Measurements from ENCODE around the gene CCR2.
"Not testable (repeated sequence)": the region's sequence is repeated elsewhere in the genome, so short reads cannot be mapped to it uniquely, and the experiment has no call there.

Gene CCR2

GRCh38 chr3:46318207-46318927 is 35.5 kb upstream of the CCR2 start:
- Mint-ChIP-seq H3K4me1 (no peaks in the 10 kb centered on the region), H3K4me3 (no peak overlapping the region), H3K9me3 (no peaks in the 10 kb centered on the region), H3K36me3 (ENCODE audit: low read depth) (no peaks in the 10 kb centered on the region), H3K27me3 (ENCODE audit: low read depth) (peaks cover 20% of the 10 kb centered on the region), H3K27ac (no peak overlapping the region)
- TF ChIP-seq, protein P1, sequence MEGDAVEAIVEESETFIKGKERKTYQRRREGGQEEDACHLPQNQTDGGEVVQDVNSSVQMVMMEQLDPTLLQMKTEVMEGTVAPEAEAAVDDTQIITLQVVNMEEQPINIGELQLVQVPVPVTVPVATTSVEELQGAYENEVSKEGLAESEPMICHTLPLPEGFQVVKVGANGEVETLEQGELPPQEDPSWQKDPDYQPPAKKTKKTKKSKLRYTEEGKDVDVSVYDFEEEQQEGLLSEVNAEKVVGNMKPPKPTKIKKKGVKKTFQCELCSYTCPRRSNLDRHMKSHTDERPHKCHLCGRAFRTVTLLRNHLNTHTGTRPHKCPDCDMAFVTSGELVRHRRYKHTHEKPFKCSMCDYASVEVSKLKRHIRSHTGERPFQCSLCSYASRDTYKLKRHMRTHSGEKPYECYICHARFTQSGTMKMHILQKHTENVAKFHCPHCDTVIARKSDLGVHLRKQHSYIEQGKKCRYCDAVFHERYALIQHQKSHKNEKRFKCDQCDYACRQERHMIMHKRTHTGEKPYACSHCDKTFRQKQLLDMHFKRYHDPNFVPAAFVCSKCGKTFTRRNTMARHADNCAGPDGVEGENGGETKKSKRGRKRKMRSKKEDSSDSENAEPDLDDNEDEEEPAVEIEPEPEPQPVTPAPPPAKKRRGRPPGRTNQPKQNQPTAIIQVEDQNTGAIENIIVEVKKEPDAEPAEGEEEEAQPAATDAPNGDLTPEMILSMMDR (IDR thresholded peaks at IDR 0.05; ENCODE audit: unreplicated experiment in 3 of 3): no peak

- Mint-ChIP-seq H3K4me1 (no peaks in the 10 kb centered on the region), H3K4me3 (no peak overlapping the region), H3K9me3 (no peaks in the 10 kb centered on the region), H3K27me3 (ENCODE audit: low read depth) (peaks cover 11% of the 10 kb centered on the region), H3K36me3 (ENCODE audit: low read depth) (no peaks in the 10 kb centered on the region), H3K27ac (no peak overlapping the region)
- TF ChIP-seq, protein P1 (IDR thresholded peaks at IDR 0.05; ENCODE audit: unreplicated experiment in 3 of 3): no peak
These were observed 32.3 kb upstream of the CCR2 start for GRCh38 chr3:46321461-46322104.

DNA sequence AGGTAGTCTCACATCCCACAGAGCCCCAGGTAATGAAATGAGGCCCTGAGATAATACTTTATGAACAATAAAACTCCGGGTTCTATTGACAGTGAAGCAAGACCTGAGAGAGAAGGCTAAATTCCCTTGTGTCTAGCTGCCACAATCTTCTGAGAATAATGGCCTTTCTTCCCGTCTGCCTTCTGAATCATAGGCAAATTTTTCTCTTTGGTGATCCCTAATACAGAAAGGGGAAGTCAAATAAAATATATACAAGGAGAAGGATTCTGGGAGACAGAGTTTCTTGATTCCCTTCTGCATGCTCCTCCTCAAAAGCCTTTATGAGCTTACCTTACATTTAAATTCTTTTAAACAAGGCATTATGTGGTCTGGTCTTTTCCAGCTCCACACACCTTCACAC is 29.9 kb upstream of the CCR2 start:
- H3K36me3 Mint-ChIP-seq (ENCODE audit: low read depth): no peaks in the 10 kb centered on the region

GRCh38 chr3:46325645-46326300 is 28.1 kb upstream of the CCR2 start:
- no peak overlapping the region for H3K27ac Mint-ChIP-seq
- H3K4me1 Mint-ChIP-seq: no peaks in the 10 kb centered on the region
- no peaks in the 10 kb centered on the region for H3K36me3 Mint-ChIP-seq (ENCODE audit: low read depth)
- TF ChIP-seq, protein P1 (IDR thresholded peaks at IDR 0.05; ENCODE audit: unreplicated experiment in 3 of 3): no peak
- H3K27me3 Mint-ChIP-seq (ENCODE audit: low read depth): peaks cover 8% of the 10 kb centered on the region
- no peaks in the 10 kb centered on the region for H3K9me3 Mint-ChIP-seq
- H3K4me3 Mint-ChIP-seq: no peak overlapping the region

More for the DNA sequence above, 29.9 kb upstream of the CCR2 start:
- Mint-ChIP-seq H3K4me3 (no peak overlapping the region), H3K9me3 (no peaks in the 10 kb centered on the region), H3K27ac (no peak overlapping the region), H3K27me3 (ENCODE audit: low read depth) (peaks cover 11% of the 10 kb centered on the region), H3K4me1 (no peaks in the 10 kb centered on the region)
- TF ChIP-seq, protein P1 (IDR thresholded peaks at IDR 0.05; ENCODE audit: unreplicated experiment in 3 of 3): no peak

DNA sequence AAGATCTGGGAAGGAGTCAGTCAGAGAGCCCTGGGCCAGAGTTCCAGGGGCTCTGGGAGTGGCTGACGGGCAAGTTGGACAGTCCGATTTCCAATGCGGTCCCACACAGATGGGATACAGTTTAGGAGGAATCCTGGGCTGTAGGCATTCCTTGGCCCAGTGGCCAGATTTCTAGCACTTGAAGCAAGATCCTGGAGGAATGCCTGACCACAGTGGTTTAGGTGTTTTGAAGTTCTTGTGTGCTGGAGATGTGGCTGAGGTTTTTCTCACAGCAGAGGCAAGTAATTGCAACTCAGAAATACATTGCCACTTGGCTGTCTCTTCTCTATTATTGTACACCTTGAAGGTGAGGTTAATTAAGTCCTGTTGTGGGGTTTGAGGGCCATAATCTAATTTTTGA is 23.2 kb upstream of the CCR2 start:
- H3K9me3 Mint-ChIP-seq; H3K4me1 Mint-ChIP-seq; H3K27ac Mint-ChIP-seq; H3K4me3 Mint-ChIP-seq; H3K36me3 Mint-ChIP-seq (ENCODE audit: low read depth): not testable (repeated sequence)
- peaks cover 16% of the 10 kb centered on the region for H3K27me3 Mint-ChIP-seq (ENCODE audit: low read depth)

- Mint-ChIP-seq H3K4me3 (no peak overlapping the region), H3K27ac (no peak overlapping the region), H3K27me3 (ENCODE audit: low read depth) (peaks cover 19% of the 10 kb centered on the region), H3K9me3 (peaks cover 19% of the 10 kb centered on the region), H3K36me3 (ENCODE audit: low read depth) (no peaks in the 10 kb centered on the region), H3K4me1 (no peaks in the 10 kb centered on the region)
- TF ChIP-seq, protein P1 (IDR thresholded peaks at IDR 0.05; ENCODE audit: unreplicated experiment in 3 of 3): no peak
These were observed 19.0 kb upstream of the CCR2 start for GRCh38 chr3:46334741-46335478.
